Type B pancreatic cell (in vitro differentiated cells): ENCODE measurements around the gene KAZN. TPM values are rescaled to one million over a fixed set of nuclear protein-coding genes. Genes with fewer than 3 reads are reported as not detected.

Experiments
- DNase-seq: peaks from one replicate; pipeline ENCODE4 v3.0.0; 2021; ENCODE audit warnings: mixed read lengths; ENCODE audit not compliant: unreplicated experiment; ENCODE audit errors: extremely low spot score
- H3K27ac Mint-ChIP-seq: 2 replicates; pipeline ENCODE4 v1.8.0; 2021; ENCODE audit warnings: mild to moderate bottlenecking, mixed read lengths
- H3K27me3 Mint-ChIP-seq: 2 replicates; pipeline ENCODE4 v1.8.0; 2021; ENCODE audit warnings: mixed read lengths
- H3K36me3 Mint-ChIP-seq: 2 replicates; pipeline ENCODE4 v1.8.0; 2021; ENCODE audit warnings: mixed read lengths
- H3K4me1 Mint-ChIP-seq: one replicate; pipeline ENCODE4 v1.8.0; 2021; ENCODE audit warnings: mixed read lengths; ENCODE audit not compliant: unreplicated experiment
- H3K4me3 Mint-ChIP-seq: 2 replicates; pipeline ENCODE4 v1.8.0; 2021; ENCODE audit warnings: mild to moderate bottlenecking, mixed read lengths
- H3K9me3 Mint-ChIP-seq: 2 replicates; pipeline ENCODE4 v1.8.0; 2021; ENCODE audit warnings: mixed read lengths
- total RNA-seq: library from RNA; stranded (reverse); gene quantifications from 2 replicates; pipeline ENCODE4 v1.2.1, GENCODE V29; 2021; ENCODE audit warnings: low replicate concordance
- TF ChIP-seq, protein P1 (sequence below): fragments of 200-600 bp; sonication (generic); conservative IDR thresholded peaks from 2 replicates; pipeline ENCODE4 v1.5.0; 2021; ENCODE audit warnings: antibody characterized with exemption, mild to moderate bottlenecking

The KAZN gene
- total RNA-seq, 1 donor from 2014 or later: 33.7 TPM

DNA sequence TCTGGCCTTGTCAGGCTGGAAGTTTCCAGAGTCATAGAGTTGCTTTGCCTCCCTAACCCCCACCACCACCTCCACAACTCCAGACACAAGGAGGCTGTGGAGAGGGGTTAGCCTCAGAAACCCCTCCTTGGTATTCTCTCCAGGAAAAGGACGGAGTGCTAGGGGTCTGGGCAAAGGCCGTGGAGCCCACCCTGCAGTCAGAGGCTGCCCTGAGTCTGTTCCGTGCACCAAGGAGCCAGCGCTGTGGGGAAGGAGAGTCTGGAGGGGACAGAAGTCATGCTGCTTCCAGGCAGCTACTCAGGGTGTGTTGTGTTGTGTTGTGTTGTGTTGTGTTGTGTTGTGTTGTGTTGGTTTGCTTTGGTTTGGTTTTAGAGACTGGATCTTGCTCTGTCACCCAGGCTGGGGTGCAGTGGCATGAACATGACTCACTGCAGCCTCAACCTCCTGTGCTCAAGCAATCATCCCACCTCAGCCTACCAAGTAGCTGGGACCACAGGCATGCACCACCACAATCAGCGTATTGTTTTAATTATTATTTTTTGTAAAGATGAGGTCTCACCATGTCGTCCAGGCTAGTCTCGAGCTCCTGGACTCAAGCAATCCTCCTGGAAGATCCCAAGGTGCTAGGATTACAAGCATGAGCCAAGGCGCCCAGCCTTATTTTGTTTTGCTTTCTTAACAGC lies 432.9 kb downstream of the KAZN start:
- Mint-ChIP-seq H3K27ac (no peak overlapping the region), H3K4me3 (no peak overlapping the region), H3K27me3 (no peaks in the 10 kb centered on the region)

DNA sequence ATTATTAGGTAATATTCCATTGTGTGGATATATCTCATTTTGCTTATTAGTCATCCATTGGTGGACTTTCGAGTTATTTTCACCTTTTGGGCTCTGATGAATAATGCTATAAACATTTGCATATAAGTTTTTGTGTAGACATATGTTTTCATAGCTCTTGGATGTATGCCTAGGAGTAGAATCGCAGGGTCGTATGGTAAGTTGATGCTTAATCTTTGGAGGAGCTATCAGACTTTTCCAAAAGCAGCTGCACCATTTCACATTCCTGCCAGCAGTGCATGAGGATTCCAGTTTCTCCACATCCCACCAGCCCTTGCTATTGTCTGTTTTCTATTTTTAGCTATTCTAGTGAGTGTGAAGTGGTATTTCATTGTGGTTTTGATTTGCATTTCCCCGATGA lies 434.8 kb downstream of the KAZN start:
- no peak for DNase-seq
- TF ChIP-seq, protein P1, sequence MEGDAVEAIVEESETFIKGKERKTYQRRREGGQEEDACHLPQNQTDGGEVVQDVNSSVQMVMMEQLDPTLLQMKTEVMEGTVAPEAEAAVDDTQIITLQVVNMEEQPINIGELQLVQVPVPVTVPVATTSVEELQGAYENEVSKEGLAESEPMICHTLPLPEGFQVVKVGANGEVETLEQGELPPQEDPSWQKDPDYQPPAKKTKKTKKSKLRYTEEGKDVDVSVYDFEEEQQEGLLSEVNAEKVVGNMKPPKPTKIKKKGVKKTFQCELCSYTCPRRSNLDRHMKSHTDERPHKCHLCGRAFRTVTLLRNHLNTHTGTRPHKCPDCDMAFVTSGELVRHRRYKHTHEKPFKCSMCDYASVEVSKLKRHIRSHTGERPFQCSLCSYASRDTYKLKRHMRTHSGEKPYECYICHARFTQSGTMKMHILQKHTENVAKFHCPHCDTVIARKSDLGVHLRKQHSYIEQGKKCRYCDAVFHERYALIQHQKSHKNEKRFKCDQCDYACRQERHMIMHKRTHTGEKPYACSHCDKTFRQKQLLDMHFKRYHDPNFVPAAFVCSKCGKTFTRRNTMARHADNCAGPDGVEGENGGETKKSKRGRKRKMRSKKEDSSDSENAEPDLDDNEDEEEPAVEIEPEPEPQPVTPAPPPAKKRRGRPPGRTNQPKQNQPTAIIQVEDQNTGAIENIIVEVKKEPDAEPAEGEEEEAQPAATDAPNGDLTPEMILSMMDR: peak; percentile 43
- Mint-ChIP-seq H3K9me3 (no peaks in the 10 kb centered on the region), H3K27me3 (no peaks in the 10 kb centered on the region), H3K27ac (no peak overlapping the region), H3K36me3 (no peaks in the 10 kb centered on the region), H3K4me1 (peaks cover 11% of the 10 kb centered on the region), H3K4me3 (no peak overlapping the region)

More for the DNA sequence above, 432.9 kb downstream of the KAZN start:
- TF ChIP-seq, protein P1: no peak
- peaks cover 26% of the 10 kb centered on the region for H3K4me1 Mint-ChIP-seq
- H3K9me3 Mint-ChIP-seq: no peaks in the 10 kb centered on the region
- DNase-seq: no peak
- no peaks in the 10 kb centered on the region for H3K36me3 Mint-ChIP-seq

DNA sequence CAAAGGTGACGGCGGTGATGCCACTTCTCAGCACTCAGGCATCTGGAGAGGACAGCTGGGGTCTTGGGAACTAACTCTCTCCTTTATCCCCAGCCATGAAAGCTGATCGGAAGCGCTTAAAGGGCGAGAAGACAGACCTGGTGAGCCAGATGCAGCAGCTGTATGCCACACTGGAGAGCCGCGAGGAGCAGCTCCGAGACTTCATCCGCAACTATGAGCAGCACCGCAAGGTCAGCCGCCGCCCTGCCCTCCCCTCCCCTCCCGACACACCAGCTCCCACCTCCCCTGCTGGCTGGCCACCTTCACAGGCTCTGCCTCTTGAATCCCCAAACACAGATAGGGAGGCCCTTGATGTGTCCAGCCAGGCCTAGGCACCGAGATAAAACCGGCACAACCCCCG lies 436.2 kb downstream of the KAZN start:
- TF ChIP-seq, protein P1: no peak
- Mint-ChIP-seq H3K9me3 (no peaks in the 10 kb centered on the region), H3K36me3 (no peaks in the 10 kb centered on the region), H3K4me1 (peaks cover 4% of the 10 kb centered on the region), H3K27me3 (no peaks in the 10 kb centered on the region), H3K4me3 (no peak overlapping the region), H3K27ac (peak overlapping the region; percentile 10)
- DNase-seq: no peak

DNA sequence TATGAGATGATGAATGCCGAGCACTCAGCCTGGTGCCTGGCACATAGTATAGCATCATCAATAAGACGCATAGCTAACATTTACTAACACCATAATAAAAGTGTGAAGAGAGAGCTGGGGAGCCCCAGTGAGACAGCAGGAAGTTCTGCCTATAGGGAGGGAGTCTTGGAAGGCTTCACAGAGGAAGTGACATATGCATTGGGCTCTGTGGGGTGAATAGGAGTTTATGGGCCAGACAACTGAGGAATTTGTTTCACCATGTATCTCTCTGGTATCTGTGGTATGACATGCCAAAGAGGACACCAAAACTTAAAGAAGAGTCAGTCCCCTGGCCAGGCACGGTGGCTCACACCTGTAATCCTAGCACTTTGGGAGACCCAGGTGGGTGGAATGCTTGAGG lies 436.8 kb downstream of the KAZN start:
- H3K9me3 Mint-ChIP-seq: no peaks in the 10 kb centered on the region
- H3K36me3 Mint-ChIP-seq: no peaks in the 10 kb centered on the region
- peaks cover 4% of the 10 kb centered on the region for H3K4me1 Mint-ChIP-seq
- H3K27ac Mint-ChIP-seq: no peak overlapping the region
- DNase-seq: no peak
- H3K4me3 Mint-ChIP-seq: no peak overlapping the region
- H3K27me3 Mint-ChIP-seq: no peaks in the 10 kb centered on the region
- TF ChIP-seq, protein P1: no peak

DNA sequence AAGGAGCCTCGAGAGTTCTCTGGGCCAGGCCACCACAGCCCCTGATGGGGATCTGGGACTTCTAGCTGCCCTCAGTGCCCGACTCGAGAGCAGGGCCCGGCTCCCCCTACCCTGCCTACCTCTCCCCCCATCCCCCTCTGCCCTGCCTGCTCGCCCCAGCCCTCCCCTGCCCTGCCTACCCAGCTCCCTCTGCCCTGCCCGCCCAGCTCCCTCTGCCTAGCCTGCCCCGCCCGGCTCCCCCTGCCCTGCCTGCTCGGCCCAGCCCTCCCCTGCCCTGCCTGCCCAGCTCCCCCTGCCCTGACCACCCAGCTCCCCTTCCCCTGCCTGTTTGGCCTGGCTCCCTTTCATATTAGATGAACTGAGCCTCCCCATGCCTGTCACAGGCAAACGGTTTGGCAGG lies 437.6 kb downstream of the KAZN start:
- no peaks in the 10 kb centered on the region for H3K9me3 Mint-ChIP-seq
- DNase-seq: no peak
- peaks cover 4% of the 10 kb centered on the region for H3K4me1 Mint-ChIP-seq
- no peak overlapping the region for H3K27ac Mint-ChIP-seq
- no peaks in the 10 kb centered on the region for H3K27me3 Mint-ChIP-seq
- TF ChIP-seq, protein P1: no peak
- no peaks in the 10 kb centered on the region for H3K36me3 Mint-ChIP-seq
- H3K4me3 Mint-ChIP-seq: no peak overlapping the region
